ENCODE measurements around the gene DCAKD. TPM values are rescaled to one million over a fixed set of nuclear protein-coding genes. Genes with fewer than 3 reads are reported as not detected.

The DCAKD gene
- total RNA-seq, 1 donor from 2014 or later = 61.5 TPM

GRCh38 chr17:44992242-44992939, 59.0 kb downstream of the DCAKD start:
- Histone ChIP-seq H3K27me3 (ENCODE audit: control insufficient read depth, insufficient read depth, low read length) (peaks cover 6% of the 10 kb centered on the region), H3K4me3 (ENCODE audit: low read depth, low read length) (no peak overlapping the region), H3K36me3 (ENCODE audit: control insufficient read depth, insufficient read depth, low read length) (no peaks in the 10 kb centered on the region)
- TF ChIP-seq CTCF (IDR thresholded peaks at IDR 0.05; ENCODE audit: insufficient read depth, low read length, poor library complexity, severe bottlenecking) = no peak
- DNase-seq (ENCODE audit: low read depth) = no peak

- peaks cover 4% of the 10 kb centered on the region for H3K27me3 ChIP-seq (ENCODE audit: control insufficient read depth, insufficient read depth, low read length)
- H3K36me3 ChIP-seq (ENCODE audit: control insufficient read depth, insufficient read depth, low read length) = no peaks in the 10 kb centered on the region
- DNase-seq (ENCODE audit: low read depth) = no peak
- TF ChIP-seq CTCF (IDR thresholded peaks at IDR 0.05; ENCODE audit: insufficient read depth, low read length, poor library complexity, severe bottlenecking) = no peak
- H3K4me3 ChIP-seq (ENCODE audit: low read depth, low read length) = no peak overlapping the region
These were observed 60.4 kb downstream of the DCAKD start for GRCh38 chr17:44990994-44991393.

DNA sequence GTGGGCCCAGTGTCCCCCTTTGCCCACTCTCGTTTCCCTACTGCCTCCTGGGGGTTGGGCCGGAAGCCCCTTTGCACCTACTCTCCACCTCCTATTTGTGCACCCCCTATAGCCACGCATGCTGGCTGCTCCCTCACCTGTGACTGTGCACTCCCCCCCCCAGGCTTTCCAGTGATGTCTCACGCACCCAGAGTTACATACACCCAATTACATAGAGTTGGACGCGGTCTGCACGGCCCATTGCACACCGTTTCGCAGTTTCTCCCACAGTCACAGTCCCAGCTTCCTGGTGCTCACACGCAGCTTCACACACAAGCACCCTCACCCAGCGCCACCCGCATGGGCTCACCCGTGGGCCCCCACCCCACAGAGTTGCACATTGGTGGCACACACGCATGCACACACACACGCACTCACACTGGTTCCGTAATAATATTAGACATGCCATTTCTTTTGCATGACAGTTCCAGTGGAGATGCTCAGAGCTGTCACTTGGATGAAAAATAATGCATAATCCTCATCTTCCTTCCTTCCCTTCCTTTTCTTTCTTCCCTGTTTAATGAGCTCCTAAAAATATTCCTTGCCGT, 61.8 kb downstream of the DCAKD start:
- no peaks in the 10 kb centered on the region for H3K36me3 ChIP-seq (ENCODE audit: control insufficient read depth, insufficient read depth, low read length)
- peaks cover 4% of the 10 kb centered on the region for H3K27me3 ChIP-seq (ENCODE audit: control insufficient read depth, insufficient read depth, low read length)
- TF ChIP-seq CTCF (IDR thresholded peaks at IDR 0.05; ENCODE audit: insufficient read depth, low read length, poor library complexity, severe bottlenecking) = no peak
- H3K4me3 ChIP-seq (ENCODE audit: low read depth, low read length) = no peak overlapping the region
- DNase-seq (ENCODE audit: low read depth) = no peak

DNA sequence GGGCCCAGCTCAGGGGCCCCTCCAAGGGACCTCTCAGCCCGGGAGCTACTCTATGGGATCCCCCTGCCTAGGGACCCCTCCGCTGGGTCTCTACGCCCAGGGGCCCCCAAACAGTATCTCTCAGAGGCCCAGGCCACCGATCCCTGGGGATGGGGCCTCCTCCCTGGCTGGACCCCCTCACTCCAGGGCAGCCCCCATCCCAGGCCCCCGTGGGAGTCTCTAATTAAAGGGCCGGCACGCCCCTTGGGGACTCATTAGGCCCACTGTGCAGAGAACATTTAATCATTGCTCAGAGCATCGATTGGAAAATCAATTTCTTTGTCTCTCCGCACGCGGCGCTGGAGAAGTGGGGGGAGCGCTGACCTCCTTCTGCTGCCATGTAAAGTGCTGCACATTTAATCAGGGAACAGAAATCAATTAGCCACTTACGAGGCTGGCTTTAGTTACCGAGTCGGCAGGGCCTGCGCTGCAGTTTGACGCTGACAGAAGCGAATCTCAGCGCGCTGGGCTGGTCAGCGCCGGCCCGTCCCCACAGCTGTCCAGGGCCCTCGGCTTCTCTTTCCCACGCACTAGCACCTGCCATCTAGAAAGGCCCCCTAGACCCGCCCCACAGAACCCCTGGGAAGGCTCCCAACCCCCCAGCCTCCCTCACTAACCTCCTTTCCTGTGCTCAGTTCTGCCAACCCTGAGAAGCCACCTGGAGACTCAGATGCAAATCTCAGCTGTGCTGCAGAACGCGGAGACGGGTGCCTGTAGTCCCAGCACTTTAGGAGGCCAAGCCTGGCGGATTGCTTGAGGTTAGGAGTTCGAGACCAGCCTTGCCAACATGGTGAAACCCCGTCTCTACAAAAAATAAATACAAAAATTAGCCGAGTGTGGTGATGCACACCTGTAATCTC, 63.1 kb downstream of the DCAKD start:
- Histone ChIP-seq H3K36me3 (ENCODE audit: control insufficient read depth, insufficient read depth, low read length) (no peaks in the 10 kb centered on the region), H3K27me3 (ENCODE audit: control insufficient read depth, insufficient read depth, low read length) (peaks cover 4% of the 10 kb centered on the region), H3K4me3 (ENCODE audit: low read depth, low read length) (no peak overlapping the region)
- DNase-seq (ENCODE audit: low read depth) = no peak
- TF ChIP-seq CTCF (IDR thresholded peaks at IDR 0.05; ENCODE audit: insufficient read depth, low read length, poor library complexity, severe bottlenecking) = no peak

DNA sequence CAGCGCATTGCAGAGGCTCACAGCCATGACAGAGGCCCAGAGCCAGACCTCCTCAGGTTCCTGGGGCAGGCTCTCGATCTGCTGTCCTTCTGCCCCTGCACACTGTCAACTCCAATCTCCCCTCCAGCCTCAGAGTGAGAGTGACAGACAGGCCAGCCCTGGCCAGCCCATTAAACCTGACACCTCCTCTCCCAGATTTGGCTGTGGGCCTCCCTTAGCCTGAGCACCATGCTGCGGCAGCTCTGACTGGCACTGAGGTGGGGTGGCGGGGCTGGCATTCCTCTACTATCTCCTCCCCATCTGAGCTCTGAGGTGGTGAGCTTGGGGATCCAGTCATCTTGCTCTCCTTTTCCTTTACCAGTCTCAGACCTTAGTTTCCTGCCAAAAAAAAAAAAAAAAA, 67.9 kb downstream of the DCAKD start:
- TF ChIP-seq CTCF (IDR thresholded peaks at IDR 0.05; ENCODE audit: insufficient read depth, low read length, poor library complexity, severe bottlenecking) = no peak
- DNase-seq (ENCODE audit: low read depth) = no peak
- no peaks in the 10 kb centered on the region for H3K36me3 ChIP-seq (ENCODE audit: control insufficient read depth, insufficient read depth, low read length)
- peaks cover 2% of the 10 kb centered on the region for H3K27me3 ChIP-seq (ENCODE audit: control insufficient read depth, insufficient read depth, low read length)
- no peak overlapping the region for H3K4me3 ChIP-seq (ENCODE audit: low read depth, low read length)
